Measurements from ENCODE around the gene ANO5. TPM values are rescaled to one million over a fixed set of nuclear protein-coding genes. Genes with fewer than 3 reads are reported as not detected.

Gene ANO5
- total RNA-seq, 1 experiment from 2014 or later: 1.1 TPM

GRCh38 chr11:22273781-22274180 lies 80.9 kb downstream of the ANO5 start:
- Histone ChIP-seq H3K9ac (ENCODE audit: low read length) (no peak overlapping the region), H3K27me3 (ENCODE audit: insufficient read depth, low read length) (no peaks in the 10 kb centered on the region), H3K9me3 (ENCODE audit: control insufficient read depth in 1 of 2, insufficient read depth in 1 of 2, low read depth in 1 of 2, low read length in 2 of 2) (no peaks in the 10 kb centered on the region), H3K79me2 (ENCODE audit: insufficient read depth, low read length) (no peaks in the 10 kb centered on the region), H4K20me1 (ENCODE audit: insufficient read depth) (no peaks in the 10 kb centered on the region), H3K36me3 (ENCODE audit: control insufficient read depth in 1 of 2, insufficient read depth in 2 of 2, low read length in 2 of 2) (no peaks in the 10 kb centered on the region), H2AFZ (ENCODE audit: low read depth, low read length, poor library complexity, severe bottlenecking) (no peak overlapping the region), H3K4me2 (ENCODE audit: low read length) (no peak overlapping the region), H3K9me2 (ENCODE audit: insufficient read depth) (no peaks in the 10 kb centered on the region), H3K27ac (ENCODE audit: low read depth, low read length) (no peak overlapping the region), H3K4me3 (replicated peaks in 1 of 2; ENCODE audit: low read depth in 1 of 2, low read length in 2 of 2) (no peak overlapping the region), H3K4me1 (ENCODE audit: control insufficient read depth in 1 of 2, insufficient read depth in 2 of 2, low read length in 2 of 2) (no peaks in the 10 kb centered on the region)
- intact Hi-C loops (cut with micrococcal nuclease): no loop called here
- BruUV-seq (replicated peaks): no TSS peak
- POLR2A ChIA-PET: no interaction called here
- ATAC-seq (no peak), DNase-seq (ENCODE audit: low read depth, low spot score) (no peak)
- CTCF ChIA-PET: no interaction called here
- RAD21 ChIA-PET (ENCODE audit: low non-redundant PET in 1 of 2, low total read pairs in 2 of 2, uncharacterized antibody in 2 of 2, unreplicated experiment in 2 of 2): no interaction called here
- TF ChIP-seq CBX3 (IDR thresholded peaks at IDR 0.05; ENCODE audit: low read depth) (no peak), POLR2A (IDR thresholded peaks at IDR 0.05; ENCODE audit: borderline replicate concordance, extremely low read depth, insufficient read depth, insufficient read length) (no peak), SIN3A (IDR thresholded peaks at IDR 0.05; ENCODE audit: low read depth) (no peak), ZFX (IDR thresholded peaks at IDR 0.05) (no peak), SRF (IDR thresholded peaks at IDR 0.05; ENCODE audit: low read depth) (no peak), ATF3 (IDR thresholded peaks at IDR 0.05) (no peak), FOSL1 (IDR thresholded peaks at IDR 0.05; ENCODE audit: low read depth) (no peak)
- TF ChIP-seq, protein P1, sequence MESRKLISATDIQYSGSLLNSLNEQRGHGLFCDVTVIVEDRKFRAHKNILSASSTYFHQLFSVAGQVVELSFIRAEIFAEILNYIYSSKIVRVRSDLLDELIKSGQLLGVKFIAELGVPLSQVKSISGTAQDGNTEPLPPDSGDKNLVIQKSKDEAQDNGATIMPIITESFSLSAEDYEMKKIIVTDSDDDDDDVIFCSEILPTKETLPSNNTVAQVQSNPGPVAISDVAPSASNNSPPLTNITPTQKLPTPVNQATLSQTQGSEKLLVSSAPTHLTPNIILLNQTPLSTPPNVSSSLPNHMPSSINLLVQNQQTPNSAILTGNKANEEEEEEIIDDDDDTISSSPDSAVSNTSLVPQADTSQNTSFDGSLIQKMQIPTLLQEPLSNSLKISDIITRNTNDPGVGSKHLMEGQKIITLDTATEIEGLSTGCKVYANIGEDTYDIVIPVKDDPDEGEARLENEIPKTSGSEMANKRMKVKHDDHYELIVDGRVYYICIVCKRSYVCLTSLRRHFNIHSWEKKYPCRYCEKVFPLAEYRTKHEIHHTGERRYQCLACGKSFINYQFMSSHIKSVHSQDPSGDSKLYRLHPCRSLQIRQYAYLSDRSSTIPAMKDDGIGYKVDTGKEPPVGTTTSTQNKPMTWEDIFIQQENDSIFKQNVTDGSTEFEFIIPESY (IDR thresholded peaks at IDR 0.05; ENCODE audit: extremely low read depth, insufficient replicate concordance, low read length): no peak
- TF ChIP-seq, protein P2, sequence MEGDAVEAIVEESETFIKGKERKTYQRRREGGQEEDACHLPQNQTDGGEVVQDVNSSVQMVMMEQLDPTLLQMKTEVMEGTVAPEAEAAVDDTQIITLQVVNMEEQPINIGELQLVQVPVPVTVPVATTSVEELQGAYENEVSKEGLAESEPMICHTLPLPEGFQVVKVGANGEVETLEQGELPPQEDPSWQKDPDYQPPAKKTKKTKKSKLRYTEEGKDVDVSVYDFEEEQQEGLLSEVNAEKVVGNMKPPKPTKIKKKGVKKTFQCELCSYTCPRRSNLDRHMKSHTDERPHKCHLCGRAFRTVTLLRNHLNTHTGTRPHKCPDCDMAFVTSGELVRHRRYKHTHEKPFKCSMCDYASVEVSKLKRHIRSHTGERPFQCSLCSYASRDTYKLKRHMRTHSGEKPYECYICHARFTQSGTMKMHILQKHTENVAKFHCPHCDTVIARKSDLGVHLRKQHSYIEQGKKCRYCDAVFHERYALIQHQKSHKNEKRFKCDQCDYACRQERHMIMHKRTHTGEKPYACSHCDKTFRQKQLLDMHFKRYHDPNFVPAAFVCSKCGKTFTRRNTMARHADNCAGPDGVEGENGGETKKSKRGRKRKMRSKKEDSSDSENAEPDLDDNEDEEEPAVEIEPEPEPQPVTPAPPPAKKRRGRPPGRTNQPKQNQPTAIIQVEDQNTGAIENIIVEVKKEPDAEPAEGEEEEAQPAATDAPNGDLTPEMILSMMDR (IDR thresholded peaks at IDR 0.05 in 2 of 3, conservative IDR thresholded peaks at IDR 0.05 in 1 of 3; ENCODE audit: borderline replicate concordance in 1 of 3, insufficient read depth in 1 of 3, low read depth in 2 of 3, low read length in 2 of 3): no peak

Data from HCT116 (cell line).